Kidney epithelial cell (primary cell): Measurements from ENCODE around the gene ALS2CL. TPM values are rescaled to one million over a fixed set of nuclear protein-coding genes. Genes with fewer than 3 reads are reported as not detected.

ENCODE experiments used
- DNase-seq: peaks from one replicate; pipeline ENCODE4 v3.0.0-alpha.2; 2010; ENCODE audit warnings: low read depth
- H3K27me3 ChIP-seq: 2 replicates; pipeline ENCODE4 v1.6.0; 2011; ENCODE audit warnings: low read length; ENCODE audit not compliant: control insufficient read depth, insufficient read depth
- H3K36me3 ChIP-seq: 2 replicates; pipeline ENCODE4 v1.5.1; 2011; ENCODE audit warnings: low read length; ENCODE audit not compliant: control insufficient read depth, insufficient read depth
- H3K4me3 ChIP-seq: 2 replicates; pipeline ENCODE4 v1.5.1; 2011; ENCODE audit warnings: low read depth, mild to moderate bottlenecking, control low read depth, low read length
- total RNA-seq: library from RNA; depleted of rRNA; stranded (reverse); fragments of >200 nt; gene quantifications from 2 replicates; pipeline ENCODE4 v1.2.3, GENCODE V29; 2015
- TF ChIP-seq, protein P1 (sequence below): IDR thresholded peaks from 2 replicates; pipeline ENCODE4 v1.5.1; 2011; ENCODE audit warnings: mild to moderate bottlenecking, moderate library complexity, low read length, control low read depth, inconsistent platforms; ENCODE audit not compliant: insufficient read depth, poor library complexity, severe bottlenecking

Gene ALS2CL
- total RNA-seq, 1 donor from 2014 or later, result 23.7 TPM

DNA sequence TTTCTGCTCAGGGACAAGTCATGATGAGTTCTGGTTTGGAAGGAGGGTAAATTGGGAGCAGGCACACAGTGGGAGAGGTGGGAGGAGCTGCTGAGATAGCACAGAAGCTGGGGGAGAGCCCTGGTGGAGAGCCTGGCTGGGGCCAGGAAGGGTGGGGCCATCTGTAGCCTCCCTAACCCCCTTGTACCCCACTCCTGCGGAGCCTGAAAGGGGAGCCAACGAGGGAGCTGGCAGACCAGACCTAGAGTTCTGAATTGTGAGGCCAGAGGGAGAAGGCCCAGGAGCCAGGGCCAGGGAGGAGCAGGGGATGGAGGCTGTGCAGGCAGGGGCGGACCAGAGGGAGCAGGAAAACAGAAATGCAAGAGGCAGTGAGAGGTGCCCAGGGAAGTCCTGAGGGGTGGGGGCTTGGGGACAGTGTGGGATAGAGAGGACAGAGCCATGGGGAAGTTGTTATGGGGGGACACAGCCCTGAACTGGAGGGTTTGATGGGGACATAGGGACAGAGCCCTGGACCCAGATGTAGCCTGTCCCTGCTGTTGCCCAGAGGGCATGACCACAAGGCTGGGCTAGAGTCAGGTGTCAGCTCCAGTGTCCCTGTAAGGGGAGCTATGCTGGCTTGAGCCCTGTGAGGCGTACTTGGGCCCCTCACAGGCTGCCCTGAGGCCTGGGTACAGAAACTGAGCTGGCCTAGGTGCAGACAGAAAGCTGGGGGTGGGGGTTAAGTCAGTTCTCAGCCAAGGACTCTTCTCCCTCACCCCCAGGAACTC is 8.9 kb upstream of the ALS2CL start:
- DNase-seq, result no peak
- Histone ChIP-seq H3K27me3 (peaks cover 34% of the 10 kb centered on the region), H3K4me3 (no peak overlapping the region), H3K36me3 (no peaks in the 10 kb centered on the region)
- TF ChIP-seq, protein P1, sequence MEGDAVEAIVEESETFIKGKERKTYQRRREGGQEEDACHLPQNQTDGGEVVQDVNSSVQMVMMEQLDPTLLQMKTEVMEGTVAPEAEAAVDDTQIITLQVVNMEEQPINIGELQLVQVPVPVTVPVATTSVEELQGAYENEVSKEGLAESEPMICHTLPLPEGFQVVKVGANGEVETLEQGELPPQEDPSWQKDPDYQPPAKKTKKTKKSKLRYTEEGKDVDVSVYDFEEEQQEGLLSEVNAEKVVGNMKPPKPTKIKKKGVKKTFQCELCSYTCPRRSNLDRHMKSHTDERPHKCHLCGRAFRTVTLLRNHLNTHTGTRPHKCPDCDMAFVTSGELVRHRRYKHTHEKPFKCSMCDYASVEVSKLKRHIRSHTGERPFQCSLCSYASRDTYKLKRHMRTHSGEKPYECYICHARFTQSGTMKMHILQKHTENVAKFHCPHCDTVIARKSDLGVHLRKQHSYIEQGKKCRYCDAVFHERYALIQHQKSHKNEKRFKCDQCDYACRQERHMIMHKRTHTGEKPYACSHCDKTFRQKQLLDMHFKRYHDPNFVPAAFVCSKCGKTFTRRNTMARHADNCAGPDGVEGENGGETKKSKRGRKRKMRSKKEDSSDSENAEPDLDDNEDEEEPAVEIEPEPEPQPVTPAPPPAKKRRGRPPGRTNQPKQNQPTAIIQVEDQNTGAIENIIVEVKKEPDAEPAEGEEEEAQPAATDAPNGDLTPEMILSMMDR, result no peak

DNA sequence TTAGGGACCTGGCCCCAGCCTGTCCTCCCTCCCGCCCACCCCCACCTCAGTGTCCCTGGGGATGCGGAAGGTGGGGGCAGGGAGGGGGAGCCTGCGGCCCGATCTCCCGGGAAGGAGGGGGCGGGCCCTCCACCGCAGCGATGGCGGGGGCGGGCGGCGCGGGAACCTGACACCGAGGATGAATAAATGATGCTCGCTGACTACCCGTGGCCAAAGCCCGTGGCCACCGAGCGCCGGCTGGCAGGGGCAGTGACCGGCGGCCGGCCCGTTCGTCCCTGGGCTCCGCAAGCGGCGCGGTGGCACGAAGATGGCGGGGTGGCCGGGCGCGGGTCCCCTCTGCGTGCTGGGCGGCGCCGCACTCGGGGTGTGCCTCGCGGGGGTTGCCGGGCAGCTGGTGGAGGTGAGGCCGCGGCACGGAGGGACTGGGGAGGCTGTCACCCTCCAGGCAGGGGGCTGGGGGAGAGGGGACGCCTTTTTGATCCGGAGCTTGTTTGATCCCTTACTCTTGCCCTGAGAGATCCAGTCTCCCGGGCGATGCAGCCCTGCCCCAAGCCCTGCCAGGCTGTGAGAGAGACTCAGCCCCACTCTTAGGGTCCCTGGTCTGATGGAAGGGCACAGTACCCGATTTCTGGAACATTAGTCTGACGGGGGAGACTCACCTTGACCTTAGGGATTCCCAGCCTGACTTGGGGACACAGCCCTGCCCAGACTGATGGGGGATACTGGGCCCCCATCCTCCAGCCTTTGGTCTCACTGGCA is 7.9 kb upstream of the ALS2CL start, which contains the start of gene TMIE:
Gene TMIE (plus strand): TSS at position 212 of the 759 bp plus-strand sequence. CDS start 96 bp downstream, at position 308.
- Histone ChIP-seq H3K36me3 (no peaks in the 10 kb centered on the region), H3K4me3 (peak within 1 kb of the TSS; percentile 3), H3K27me3 (peaks cover 34% of the 10 kb centered on the region)
- DNase-seq, result no peak
- TF ChIP-seq, protein P1, result no peak

DNA sequence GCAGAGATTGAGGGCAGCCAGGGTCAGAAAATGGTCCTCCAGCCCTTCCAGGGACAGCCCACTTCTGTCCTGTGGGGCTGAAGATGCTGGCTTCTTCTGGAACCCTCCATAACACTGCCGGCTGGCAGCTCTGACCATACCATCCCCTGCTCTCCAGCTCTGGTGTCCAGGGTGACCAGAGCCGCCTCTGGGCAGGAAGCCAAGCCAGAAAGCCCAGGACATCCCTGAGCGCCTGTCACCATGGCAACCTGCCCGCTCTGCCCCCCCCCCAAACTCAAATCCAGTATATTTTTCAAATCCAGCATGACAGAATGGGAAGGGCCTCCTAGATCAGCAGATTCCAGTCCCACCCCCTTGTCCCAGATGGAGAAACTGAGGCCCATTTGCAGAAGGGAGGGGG is 7.3 kb upstream of the ALS2CL start:
- no peaks in the 10 kb centered on the region for H3K36me3 ChIP-seq
- TF ChIP-seq, protein P1, result no peak
- peaks cover 34% of the 10 kb centered on the region for H3K27me3 ChIP-seq
- no peak for DNase-seq
- no peak overlapping the region for H3K4me3 ChIP-seq

DNA sequence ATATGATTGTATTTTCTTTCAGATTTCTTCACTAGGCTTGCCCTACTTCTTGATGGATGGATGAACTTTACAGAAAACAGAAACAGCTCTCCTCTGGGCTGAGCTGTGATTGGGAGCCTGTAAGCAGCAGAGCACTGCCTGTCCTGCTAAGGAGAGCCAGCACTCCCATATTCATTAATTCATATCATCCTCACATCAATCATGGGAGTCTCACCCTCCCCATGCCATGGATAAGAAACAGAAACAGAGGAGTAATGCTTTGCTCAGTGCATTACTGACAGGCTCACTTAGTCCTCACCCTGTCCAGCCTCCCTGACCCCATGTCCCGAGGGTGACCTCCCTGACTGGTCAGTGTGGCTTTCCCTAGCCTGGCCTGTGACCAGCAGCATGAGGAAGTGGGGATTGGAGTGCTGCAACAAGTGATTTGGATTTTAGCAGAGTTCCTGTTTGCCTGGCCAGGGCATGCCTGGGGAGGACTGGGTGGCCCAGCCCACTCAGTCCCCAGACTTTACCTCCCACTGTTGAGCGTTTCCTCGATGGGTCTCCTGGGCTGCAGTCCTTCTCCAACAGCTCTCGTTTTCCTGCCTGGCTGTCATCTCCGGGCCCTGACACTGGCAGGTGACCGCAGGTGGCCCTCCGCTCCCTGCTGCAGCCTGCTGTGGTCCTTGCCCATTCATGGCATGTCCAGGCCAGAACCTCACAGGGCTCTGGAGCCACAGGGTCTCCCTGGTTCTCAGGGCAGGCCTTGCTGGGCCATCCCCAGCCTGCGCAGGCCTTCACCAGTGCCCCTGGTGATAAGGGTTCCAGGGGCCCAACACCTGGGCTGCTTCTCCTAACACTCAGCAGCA is 6.4 kb upstream of the ALS2CL start:
- TF ChIP-seq, protein P1, result no peak
- Histone ChIP-seq H3K36me3 (no peaks in the 10 kb centered on the region), H3K27me3 (peaks cover 34% of the 10 kb centered on the region), H3K4me3 (no peak overlapping the region)
- DNase-seq, result no peak

DNA sequence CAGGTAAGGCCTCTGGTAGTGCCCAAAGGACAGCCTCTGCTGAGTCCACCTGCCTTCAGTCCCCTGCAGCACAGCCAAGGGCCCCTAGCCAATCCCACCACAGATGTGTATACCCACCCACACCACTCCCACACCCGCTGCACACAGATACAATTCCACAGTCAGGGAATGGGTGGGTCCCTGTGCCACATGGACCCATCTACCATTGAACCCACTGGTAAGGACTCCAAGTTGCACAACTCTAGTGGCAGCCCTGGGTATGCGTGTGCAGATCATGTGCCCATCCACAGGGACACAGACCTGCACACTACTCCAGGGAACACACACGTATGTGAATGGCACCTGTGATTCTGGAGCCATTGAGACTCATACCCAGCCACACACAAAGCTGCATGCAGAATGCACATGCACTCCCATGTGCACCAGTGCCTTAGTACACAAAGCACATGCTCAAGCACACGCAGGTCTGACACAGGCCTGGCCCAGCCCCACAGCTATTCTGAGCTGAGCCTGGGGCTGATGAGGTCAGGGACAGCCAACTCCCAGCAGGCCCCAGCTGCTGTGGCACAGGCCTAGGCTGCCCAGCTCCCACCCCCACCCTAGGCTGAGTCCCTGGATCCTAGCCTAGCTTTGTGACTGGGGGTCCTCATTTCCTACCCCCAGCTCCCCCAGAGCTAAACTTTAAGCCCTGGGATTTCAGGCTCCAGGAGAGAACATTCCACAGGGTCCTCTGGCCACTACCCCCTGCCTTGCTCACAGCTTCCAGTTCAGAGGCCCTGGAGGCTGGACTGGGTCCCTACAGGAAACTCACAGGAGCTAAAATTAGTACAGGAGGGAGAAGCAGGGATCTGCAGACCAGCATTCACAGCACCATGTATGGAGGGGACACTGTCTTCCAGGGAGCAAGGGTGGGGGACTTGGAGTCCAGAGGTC is 2.7 kb upstream of the ALS2CL start:
- H3K27me3 ChIP-seq, result peaks cover 8% of the 10 kb centered on the region
- H3K4me3 ChIP-seq, result no peak overlapping the region
- no peaks in the 10 kb centered on the region for H3K36me3 ChIP-seq
- DNase-seq, result no peak
- TF ChIP-seq, protein P1, result no peak
